GM12878 (cell line): ENCODE measurements around the gene CALN1. TPM values are rescaled to one million over a fixed set of nuclear protein-coding genes. Genes with fewer than 3 reads are reported as not detected.

Experiments
- ATAC-seq: fragments of 200-7000 bp; cut with Tn5 transposase; 3 replicates; pipeline ENCODE4 v1.9.1; 2020; ENCODE audit warnings: mild to moderate bottlenecking, moderate library complexity
- BruUV-seq: library from RNA; stranded (reverse); fragments of 400-500 nt; replicated peaks from 2 replicates; lab custom pipeline; 2021; lab: Mats Ljungman, UMichigan
- CTCF ChIA-PET: fragments of 300-600 bp; sonication (Branson Sonifier 250); formaldehyde crosslinking; extraction: SDS; loops from one replicate; lab custom pipeline; 2021; ENCODE audit warnings: inconsistent platforms; lab: Yijun Ruan, JAX
- POLR2A ChIA-PET: fragments of 350-600 bp; formaldehyde crosslinking; extraction: SDS; loops from one replicate; lab custom pipeline; 2021; ENCODE audit warnings: inconsistent platforms; lab: Charles Lee
- RAD21 ChIA-PET: fragments of 300-600 bp; sonication (Branson Sonifier 250); formaldehyde crosslinking; loops from one replicate; lab custom pipeline; 2023; ENCODE audit warnings: antibody characterized with exemption; ENCODE audit not compliant: unreplicated experiment; lab: Charles Lee
- SMC1A ChIA-PET: fragments of 300-600 bp; sonication (Branson Sonifier 250); formaldehyde crosslinking; loops from one replicate; lab custom pipeline; 2023; ENCODE audit not compliant: unreplicated experiment, uncharacterized antibody; lab: Charles Lee
- DNase-seq: peaks from one replicate; pipeline ENCODE4 v3.0.0-alpha.2; 2011; ENCODE audit warnings: low read depth, low spot score
- FAIRE-seq: peaks from 3 replicates; lab custom pipeline; 2011; peaks lifted over from hg19 to GRCh38; lab: Jason Lieb, UNC
- H2AFZ ChIP-seq: 2 replicates; pipeline ENCODE4 v1.6.0; 2011; ENCODE audit warnings: low read depth, low read length, control low read depth; ENCODE audit not compliant: control insufficient read depth
- H3K27ac ChIP-seq: 2 replicates; pipeline ENCODE4 v1.5.1; 2011; ENCODE audit warnings: control low read depth; ENCODE audit not compliant: control insufficient read depth, insufficient read depth
- H3K27me3 ChIP-seq, 2 experiments: replicated peaks in 1 of 2; 2 replicates each; pipeline versions ENCODE4 v1.6.0 to v1.6.1; 2011; ENCODE audit warnings: low read length in 1 of 2; ENCODE audit not compliant: control insufficient read depth in 2 of 2, insufficient read depth in 2 of 2
- H3K36me3 ChIP-seq, 2 experiments: 2 replicates each; pipeline ENCODE4 v1.5.1; 2011; ENCODE audit warnings: low read length in 1 of 2; ENCODE audit not compliant: control insufficient read depth in 2 of 2, insufficient read depth in 2 of 2
- H3K4me1 ChIP-seq: 2 replicates; pipeline ENCODE4 v1.6.1; 2011; ENCODE audit warnings: mild to moderate bottlenecking, low read length, moderate library complexity, mixed read lengths; ENCODE audit not compliant: control insufficient read depth, insufficient read depth
- H3K4me2 ChIP-seq: 2 replicates; pipeline ENCODE4 v1.6.0; 2011; ENCODE audit warnings: control low read depth; ENCODE audit not compliant: control insufficient read depth, insufficient read depth
- H3K4me3 ChIP-seq: fragments of 200-600 bp; sonication (generic); 2 replicates; pipeline ENCODE4 v1.5.1; 2016
- H3K79me2 ChIP-seq: 2 replicates; pipeline ENCODE4 v1.6.0; 2011; ENCODE audit warnings: low read length; ENCODE audit not compliant: control insufficient read depth, insufficient read depth
- H3K9ac ChIP-seq: 2 replicates; pipeline ENCODE4 v1.8.0; 2011; ENCODE audit warnings: low read length, control low read depth, mixed read lengths; ENCODE audit not compliant: control insufficient read depth, insufficient read depth
- H3K9me3 ChIP-seq: replicated peaks from 3 replicates; pipeline ENCODE4 v1.5.1; 2011; ENCODE audit warnings: mild to moderate bottlenecking, low read length; ENCODE audit not compliant: control insufficient read depth, insufficient read depth
- H4K20me1 ChIP-seq: 2 replicates; pipeline ENCODE4 v1.6.0; 2011; ENCODE audit not compliant: control insufficient read depth, insufficient read depth
- BCL11A ChIP-seq: IDR thresholded peaks from 2 replicates; pipeline ENCODE4 v1.6.1; 2011; ENCODE audit warnings: low read depth, low read length
- CHD1 ChIP-seq: IDR thresholded peaks from 2 replicates; pipeline ENCODE4 v1.6.1; 2012; ENCODE audit warnings: low read depth, low read length, improper control_type of control experiment
- CREB1 ChIP-seq: IDR thresholded peaks from 2 replicates; pipeline ENCODE4 v1.6.1; 2012; ENCODE audit warnings: low read depth, mild to moderate bottlenecking, inconsistent platforms
- DPF2 ChIP-seq: fragments of 450-650 bp; IDR thresholded peaks from 2 replicates; pipeline ENCODE4 v1.6.1; 2017; ENCODE audit warnings: mild to moderate bottlenecking
- EED ChIP-seq: sonication (generic); IDR thresholded peaks from 2 replicates; pipeline ENCODE4 v1.6.1; 2016; ENCODE audit warnings: antibody characterized with exemption, low read depth
- RAD21 ChIP-seq: IDR thresholded peaks from 2 replicates; pipeline ENCODE4 v1.6.1; 2011; ENCODE audit warnings: mild to moderate bottlenecking, low read depth, low read length, moderate library complexity; ENCODE audit not compliant: insufficient read depth
- SREBF1 ChIP-seq: IDR thresholded peaks from 2 replicates; pipeline ENCODE4 v1.6.1; 2012; ENCODE audit warnings: mild to moderate bottlenecking, low read length
- STAT1 ChIP-seq: fragments of 450-650 bp; conservative IDR thresholded peaks from 2 replicates; pipeline ENCODE4 v1.6.1; 2014; ENCODE audit warnings: antibody characterized with exemption, mild to moderate bottlenecking
- TAF1 ChIP-seq: IDR thresholded peaks from 2 replicates; pipeline ENCODE4 v1.6.1; 2011; ENCODE audit warnings: mild to moderate bottlenecking, low read depth, low read length, borderline replicate concordance
- TCF3 ChIP-seq: IDR thresholded peaks from 2 replicates; pipeline ENCODE4 v1.6.1; 2012; ENCODE audit warnings: low read depth, mild to moderate bottlenecking, low read length, borderline replicate concordance; ENCODE audit not compliant: insufficient read depth
- ZNF622 ChIP-seq: fragments of 450-650 bp; IDR thresholded peaks from 2 replicates; pipeline ENCODE4 v1.6.1; 2017; ENCODE audit warnings: mild to moderate bottlenecking, inconsistent platforms
- WGBS: methylation state at CpG from one replicate; pipeline ENCODE4 v1.1.6; 2016; ENCODE audit warnings: low lambda C conversion rate; ENCODE audit not compliant: insufficient replicate concordance, insufficient coverage; ENCODE audit errors: missing lambda C conversion rate; 5-methylcytosine and 5-hydroxymethylcytosine counted together
- in situ Hi-C: fragments of 300-500 bp; cut with MboI; formaldehyde crosslinking; loops from 9 replicates; pipeline ENCODE4 v1.14.3; 2018; ENCODE audit warnings: mixed read lengths
- intact Hi-C: fragments of 100-400 bp; cut with micrococcal nuclease; formaldehyde crosslinking; loops from one replicate; pipeline ENCODE4 v1.14.2; 2022; ENCODE audit not compliant: unreplicated experiment
- polyA plus RNA-seq, 11 experiments: library from polyadenylated mRNA; depleted of rRNA in 4 of 11; unstranded in 6 of 11; stranded (reverse) in 5 of 11; fragments of >200 nt; fragmentation: Nextera tagmentation in 4 of 11; fragmentation: Illumina TruSeq in 1 of 11; extraction: Ambion mirVana in 4 of 11; extraction: Trizol in 1 of 11; gene quantifications; 1 replicate in 1 of 11; 2 replicates in 10 of 11; pipeline versions ENCODE4 v1.2.1 to v1.2.3, GENCODE V29; 2011 to 2016; ENCODE audit warnings: inconsistent platforms in 2 of 11, missing spikeins in 2 of 11, low read depth in 1 of 11
- total RNA-seq, 4 experiments: library from RNA; depleted of rRNA in 3 of 4; stranded (reverse); fragments of >200 nt in 3 of 4; fragmentation: Illumina TruSeq in 1 of 4; extraction: Trizol in 1 of 4; gene quantifications; 2 replicates each; pipeline versions ENCODE4 v1.2.1 to v1.2.3, GENCODE V29; 2013 to 2021
- TF ChIP-seq, protein P1 (sequence below): IDR thresholded peaks from 2 replicates; pipeline ENCODE4 v1.6.1; 2012; ENCODE audit warnings: low read depth, low read length, improper control_type of control experiment
- TF ChIP-seq, protein P2 (sequence below): IDR thresholded peaks from 2 replicates; pipeline ENCODE4 v1.6.1; 2011; ENCODE audit warnings: borderline replicate concordance, low read depth, mild to moderate bottlenecking, moderate library complexity, low read length; ENCODE audit not compliant: insufficient read depth, poor library complexity, severe bottlenecking

Gene CALN1
- total and polyA plus RNA-seq, 10 of the 15 experiments (the other 5 are each of a cell fraction or from before 2014, with no cell fraction given): 0.48 to 15.3 (median 1.6) TPM

DNA sequence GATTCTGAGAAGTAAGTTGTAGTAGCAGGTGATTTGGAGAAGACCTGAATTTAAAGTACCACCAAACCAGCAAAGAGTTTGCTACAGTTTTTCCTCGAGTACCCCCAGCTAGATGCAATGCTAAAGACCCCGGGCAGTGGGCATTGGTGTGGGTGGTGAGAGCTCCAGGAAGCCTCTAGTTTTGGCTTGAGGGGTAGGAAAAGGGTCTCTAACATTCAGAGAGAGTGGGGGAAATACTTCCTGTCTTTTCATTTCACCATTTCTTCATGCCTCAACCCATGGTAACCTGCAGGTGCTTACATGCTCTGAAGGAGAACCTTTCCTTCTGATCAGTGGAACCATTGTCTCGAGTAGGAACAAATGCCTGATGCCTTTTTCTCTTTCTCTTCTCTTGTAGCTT, 352.2 kb downstream of the CALN1 start:
- CTCF ChIA-PET: no interaction called here
- BruUV-seq: no TSS peak
- FAIRE-seq: no peak
- Histone ChIP-seq H3K9ac (no peak overlapping the region), H3K9me3 (no peaks in the 10 kb centered on the region), H3K27ac (no peak overlapping the region), H3K79me2 (no peaks in the 10 kb centered on the region)
- in situ Hi-C loops: no loop called here
- no peak for ATAC-seq
- RAD21 ChIA-PET: no interaction called here
- POLR2A ChIA-PET: no interaction called here
- SMC1A ChIA-PET: no interaction called here
- no peak for TF ChIP-seq CHD1
- no peak for TF ChIP-seq CREB1
- no peak for TF ChIP-seq TAF1
- TF ChIP-seq STAT1: no peak
- TF ChIP-seq RAD21: no peak
- TF ChIP-seq, protein P1, sequence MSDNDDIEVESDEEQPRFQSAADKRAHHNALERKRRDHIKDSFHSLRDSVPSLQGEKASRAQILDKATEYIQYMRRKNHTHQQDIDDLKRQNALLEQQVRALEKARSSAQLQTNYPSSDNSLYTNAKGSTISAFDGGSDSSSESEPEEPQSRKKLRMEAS: no peak
- no peak for TF ChIP-seq ZNF622
- TF ChIP-seq DPF2: no peak
- TF ChIP-seq TCF3: no peak
- TF ChIP-seq, all 136 proteins: peak for 0
- Histone ChIP-seq H3K4me1 (no peaks in the 10 kb centered on the region), H2AFZ (no peak overlapping the region), H3K27me3 (no peaks in the 10 kb centered on the region), H3K4me2 (no peak overlapping the region), H4K20me1 (no peaks in the 10 kb centered on the region), H3K4me3 (no peak overlapping the region), H3K36me3 (no peaks in the 10 kb centered on the region)
- intact Hi-C loops: no loop called here
- WGBS: 2% methylated on average over 3 of the region's 3 CpGs
- DNase-seq: no peak

DNA sequence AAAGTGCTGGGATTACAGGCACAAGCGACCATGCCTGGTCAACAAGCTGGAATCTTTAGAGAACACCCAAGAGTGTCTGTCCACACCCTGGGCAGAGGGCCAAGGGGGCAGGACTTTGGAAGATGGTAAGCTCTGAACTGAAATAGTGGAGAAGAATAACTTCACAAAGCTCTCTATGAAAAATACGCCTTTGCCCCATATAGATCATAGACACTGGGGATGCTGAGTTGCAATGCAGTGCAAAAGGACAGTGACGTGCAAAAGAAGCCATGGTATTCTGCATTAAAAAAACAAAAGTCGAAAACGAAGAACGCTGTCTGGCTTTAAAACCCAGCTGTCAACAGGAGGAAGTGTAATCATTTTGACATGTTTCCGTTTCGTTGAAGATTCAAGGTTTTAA, 353.6 kb downstream of the CALN1 start:
- Histone ChIP-seq H3K4me2 (no peak overlapping the region), H4K20me1 (no peaks in the 10 kb centered on the region), H3K4me1 (no peaks in the 10 kb centered on the region)
- WGBS: 38% methylated on average over 8 of the region's 8 CpGs
- no peak for TF ChIP-seq SREBF1
- no peak for TF ChIP-seq EED
- no peak for TF ChIP-seq BCL11A
- TF ChIP-seq, protein P2, sequence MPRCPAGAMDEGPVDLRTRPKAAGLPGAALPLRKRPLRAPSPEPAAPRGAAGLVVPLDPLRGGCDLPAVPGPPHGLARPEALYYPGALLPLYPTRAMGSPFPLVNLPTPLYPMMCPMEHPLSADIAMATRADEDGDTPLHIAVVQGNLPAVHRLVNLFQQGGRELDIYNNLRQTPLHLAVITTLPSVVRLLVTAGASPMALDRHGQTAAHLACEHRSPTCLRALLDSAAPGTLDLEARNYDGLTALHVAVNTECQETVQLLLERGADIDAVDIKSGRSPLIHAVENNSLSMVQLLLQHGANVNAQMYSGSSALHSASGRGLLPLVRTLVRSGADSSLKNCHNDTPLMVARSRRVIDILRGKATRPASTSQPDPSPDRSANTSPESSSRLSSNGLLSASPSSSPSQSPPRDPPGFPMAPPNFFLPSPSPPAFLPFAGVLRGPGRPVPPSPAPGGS: no peak
- TF ChIP-seq, all 136 proteins: peak for 0
- ChIA-PET POLR2A (no interaction called here), RAD21 (no interaction called here), CTCF (no interaction called here), SMC1A (no interaction called here)
- no peaks in the 10 kb centered on the region for H3K27me3 ChIP-seq
- no peaks in the 10 kb centered on the region; the same call in 2 of the 3 replicates for H3K9me3 ChIP-seq
- no peak for FAIRE-seq
- no peak overlapping the region for H3K9ac ChIP-seq
- no peak overlapping the region for H2AFZ ChIP-seq
- no peaks in the 10 kb centered on the region for H3K79me2 ChIP-seq
- no TSS peak for BruUV-seq
- intact Hi-C loops: no loop called here
- H3K36me3 ChIP-seq: no peaks in the 10 kb centered on the region
- in situ Hi-C loops: no loop called here
- no peak for ATAC-seq
- no peak overlapping the region for H3K27ac ChIP-seq
- no peak for DNase-seq
- no peak overlapping the region for H3K4me3 ChIP-seq
